Smooth muscle cell (in vitro differentiated cells): ENCODE data around the gene SPATA13. TPM values are rescaled to one million over a fixed set of nuclear protein-coding genes. Genes with fewer than 3 reads are reported as not detected.

ENCODE experiments used
- DNase-seq: peaks from one replicate; lab custom pipeline; 2025; ENCODE audit not compliant: unreplicated experiment; lab: John Stamatoyannopoulos, UW
- H2AFZ ChIP-seq: fragments of 200-600 bp; sonication (generic); 2 replicates; pipeline ENCODE4 v1.6.0; 2016; ENCODE audit warnings: antibody characterized with exemption, low read depth, mild to moderate bottlenecking
- H3F3A ChIP-seq: fragments of 200-600 bp; sonication (generic); 2 replicates; pipeline ENCODE4 v1.6.0; 2017; ENCODE audit warnings: antibody characterized with exemption, low read depth
- H3K27ac ChIP-seq: fragments of 200-600 bp; sonication (generic); 2 replicates; pipeline ENCODE4 v1.5.1; 2016; ENCODE audit warnings: low read depth, mild to moderate bottlenecking
- H3K27me3 ChIP-seq: fragments of 200-600 bp; sonication (generic); 2 replicates; pipeline ENCODE4 v1.6.1; 2016; ENCODE audit warnings: low read depth, mild to moderate bottlenecking
- H3K36me3 ChIP-seq: fragments of 200-600 bp; sonication (generic); 2 replicates; pipeline ENCODE4 v1.5.1; 2016; ENCODE audit warnings: low read depth
- H3K4me1 ChIP-seq: fragments of 200-600 bp; sonication (generic); 2 replicates; pipeline ENCODE4 v1.5.1; 2016; ENCODE audit warnings: low read depth
- H3K4me2 ChIP-seq: fragments of 200-600 bp; sonication (generic); 2 replicates; pipeline ENCODE4 v1.6.0; 2016; ENCODE audit warnings: mild to moderate bottlenecking
- H3K4me3 ChIP-seq: fragments of 200-600 bp; sonication (generic); 2 replicates; pipeline ENCODE4 v1.5.1; 2016; ENCODE audit warnings: mild to moderate bottlenecking
- H3K79me2 ChIP-seq: fragments of 200-600 bp; sonication (generic); 2 replicates; pipeline ENCODE4 v1.6.0; 2016; ENCODE audit warnings: low read depth, mild to moderate bottlenecking
- H3K9ac ChIP-seq: fragments of 200-600 bp; sonication (generic); 2 replicates; pipeline ENCODE4 v1.6.0; 2016; ENCODE audit warnings: low read depth
- H3K9me3 ChIP-seq: fragments of 200-600 bp; sonication (generic); replicated peaks from 2 replicates; pipeline ENCODE4 v1.5.1; 2016; ENCODE audit warnings: low read depth
- H4K20me1 ChIP-seq: fragments of 200-600 bp; sonication (generic); 2 replicates; pipeline ENCODE4 v1.6.0; 2016; ENCODE audit warnings: low read depth
- CTCF ChIP-seq: fragments of 200-600 bp; sonication (generic); IDR thresholded peaks from 2 replicates; pipeline ENCODE4 v1.5.1; 2017; ENCODE audit warnings: borderline replicate concordance, mild to moderate bottlenecking, antibody characterized with exemption; ENCODE audit not compliant: insufficient read depth, poor library complexity, severe bottlenecking
- WGBS: methylation state at CpG from one replicate; pipeline ENCODE4 v1.1.7; 2016; ENCODE audit warnings: low lambda C conversion rate; 5-methylcytosine and 5-hydroxymethylcytosine counted together
- polyA plus RNA-seq: library from polyadenylated mRNA; unstranded; fragments of >200 nt; fragmentation: Nextera tagmentation; extraction: Ambion mirVana; gene quantifications from 2 replicates; pipeline ENCODE4 v1.2.1, GENCODE V29; 2016
- total RNA-seq: library from RNA; depleted of rRNA; stranded (reverse); fragments of >200 nt; gene quantifications from 2 replicates; pipeline ENCODE4 v1.2.3, GENCODE V29; 2014

Gene SPATA13
- total and polyA plus RNA-seq, 2 experiments from 2014 or later, result 7.1 to 16.6 TPM

GRCh38 chr13:24299488-24300114, 139.1 kb downstream of the SPATA13 start:
- Histone ChIP-seq H3K79me2 (no peaks in the 10 kb centered on the region), H3F3A (no peaks in the 10 kb centered on the region), H2AFZ (no peak overlapping the region), H3K27ac (no peak overlapping the region), H3K36me3 (no peaks in the 10 kb centered on the region), H3K9ac (no peak overlapping the region), H4K20me1 (no peaks in the 10 kb centered on the region), H3K4me1 (no peaks in the 10 kb centered on the region), H3K4me3 (no peak overlapping the region), H3K9me3 (no peaks in the 10 kb centered on the region), H3K27me3 (no peaks in the 10 kb centered on the region), H3K4me2 (no peak overlapping the region)
- WGBS, result 95% methylated on average over 16 of the region's 16 CpGs
- no peak for TF ChIP-seq CTCF
- DNase-seq, result no peak

GRCh38 chr13:24301434-24301833, 140.9 kb downstream of the SPATA13 start:
- no peaks in the 10 kb centered on the region for H3F3A ChIP-seq
- no peaks in the 10 kb centered on the region for H3K36me3 ChIP-seq
- no peak for DNase-seq
- no peak overlapping the region for H3K9ac ChIP-seq
- H3K4me2 ChIP-seq, result no peak overlapping the region
- no peak overlapping the region for H3K27ac ChIP-seq
- no peak overlapping the region for H3K4me3 ChIP-seq
- no peaks in the 10 kb centered on the region for H3K79me2 ChIP-seq
- H3K9me3 ChIP-seq, result no peaks in the 10 kb centered on the region
- TF ChIP-seq CTCF, result no peak
- no peaks in the 10 kb centered on the region for H3K27me3 ChIP-seq
- no peak overlapping the region for H2AFZ ChIP-seq
- 91% methylated on average over 12 of the region's 12 CpGs for WGBS
- no peaks in the 10 kb centered on the region for H4K20me1 ChIP-seq
- peaks cover under 1% of the 10 kb centered on the region for H3K4me1 ChIP-seq

GRCh38 chr13:24301911-24302310, 141.4 kb downstream of the SPATA13 start:
- no peak for DNase-seq
- H3K4me3 ChIP-seq, result no peak overlapping the region
- H3K27ac ChIP-seq, result no peak overlapping the region
- 93% methylated on average over 7 of the region's 7 CpGs for WGBS
- H4K20me1 ChIP-seq, result no peaks in the 10 kb centered on the region
- H3F3A ChIP-seq, result no peaks in the 10 kb centered on the region
- peaks cover 3% of the 10 kb centered on the region for H3K4me1 ChIP-seq
- H3K79me2 ChIP-seq, result no peaks in the 10 kb centered on the region
- no peaks in the 10 kb centered on the region for H3K9me3 ChIP-seq
- H3K9ac ChIP-seq, result no peak overlapping the region
- no peak overlapping the region for H3K4me2 ChIP-seq
- no peak for TF ChIP-seq CTCF
- no peaks in the 10 kb centered on the region for H3K27me3 ChIP-seq
- H3K36me3 ChIP-seq, result no peaks in the 10 kb centered on the region
- no peak overlapping the region for H2AFZ ChIP-seq

- Histone ChIP-seq H3K27ac (no peak overlapping the region), H3F3A (no peaks in the 10 kb centered on the region), H2AFZ (no peak overlapping the region), H3K9me3 (no peaks in the 10 kb centered on the region), H3K27me3 (no peaks in the 10 kb centered on the region), H4K20me1 (no peaks in the 10 kb centered on the region), H3K9ac (no peak overlapping the region), H3K36me3 (no peaks in the 10 kb centered on the region), H3K4me2 (peak overlapping the region; percentile 8), H3K79me2 (no peaks in the 10 kb centered on the region), H3K4me1 (peaks cover 3% of the 10 kb centered on the region), H3K4me3 (no peak overlapping the region)
- 85% methylated on average over 5 of the region's 5 CpGs for WGBS
- no peak for TF ChIP-seq CTCF
- DNase-seq, result no peak
Observed at GRCh38 chr13:24304620-24305019, 144.1 kb downstream of the SPATA13 start.
